SK-N-MC (cell line): ENCODE results near the gene GGTLC1.
"Not testable (repeated sequence)": the region's sequence is repeated elsewhere in the genome, so short reads cannot be mapped to it uniquely, and the experiment has no call there.

Source experiments
- EZH2 ChIP-seq: fragments of 200-600 bp; sonication (generic); IDR thresholded peaks from one replicate; pipeline ENCODE4 v1.6.1; 2017; ENCODE audit warnings: antibody characterized with exemption
- FOXP2 ChIP-seq: optimal IDR thresholded peaks from 2 replicates; pipeline ENCODE3; 2011; ENCODE audit warnings: mild to moderate bottlenecking, moderate library complexity; ENCODE audit not compliant: insufficient read depth; ENCODE audit errors: extremely low read length, control extremely low read depth

GRCh38 chr20:23978457-23978856 is 10.1 kb downstream of the GGTLC1 start:
- TF ChIP-seq EZH2, FOXP2: not testable (repeated sequence)
